Raji (cell line): ENCODE measurements around the gene MAN2B1.

Experiments used
- POLR2A ChIP-seq: IDR thresholded peaks from 2 replicates; pipeline ENCODE4 v1.6.1; 2011; ENCODE audit warnings: low read depth, low read length, control low read depth; ENCODE audit not compliant: insufficient read depth

Gene MAN2B1

GRCh38 chr19:12646551-12646950 lies 20.0 kb downstream of the MAN2B1 start:
- no peak for TF ChIP-seq POLR2A

DNA sequence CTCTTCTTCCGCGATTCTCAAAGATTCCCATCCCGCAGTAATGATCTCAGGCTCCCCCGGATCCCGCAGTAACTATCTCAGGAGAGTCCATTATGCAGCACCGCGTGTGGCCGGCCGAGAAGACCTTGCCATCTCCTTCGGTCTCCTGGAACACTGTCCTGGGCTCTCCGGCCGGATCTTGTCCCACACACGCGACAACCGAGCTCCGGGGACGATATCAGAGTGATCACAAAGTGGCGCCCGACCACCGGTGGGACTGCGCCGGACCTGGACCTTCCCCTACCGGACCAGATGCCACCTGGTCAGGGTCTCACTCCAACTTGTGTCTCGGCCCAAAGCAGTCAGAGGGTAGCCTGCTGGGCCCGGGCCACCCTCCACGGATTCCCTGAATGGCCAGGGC lies 24.0 kb downstream of the MAN2B1 start:
- TF ChIP-seq POLR2A, result no peak

DNA sequence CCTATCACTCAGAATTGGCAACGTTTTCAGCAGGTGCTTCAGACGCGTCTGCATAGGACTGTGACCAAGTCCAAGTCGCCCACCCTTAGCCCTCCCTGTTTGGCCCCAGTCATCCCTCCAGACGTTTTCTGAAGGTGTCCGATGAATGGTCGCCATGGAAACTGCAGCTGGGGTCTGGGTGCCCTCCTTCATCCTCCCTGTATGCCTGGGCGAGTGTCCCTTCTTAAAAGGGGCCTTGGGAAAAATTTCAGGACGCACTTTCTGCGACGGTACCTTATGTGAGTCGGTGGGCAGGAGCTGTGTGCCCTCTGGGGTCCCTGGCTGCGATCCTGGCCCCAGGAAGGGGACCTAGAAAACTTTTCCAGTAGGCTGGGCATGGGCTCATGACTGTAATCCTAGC lies 25.1 kb downstream of the MAN2B1 start:
- TF ChIP-seq POLR2A, result no peak

GRCh38 chr19:12639901-12640613 lies 26.5 kb downstream of the MAN2B1 start:
- no peak for TF ChIP-seq POLR2A

DNA sequence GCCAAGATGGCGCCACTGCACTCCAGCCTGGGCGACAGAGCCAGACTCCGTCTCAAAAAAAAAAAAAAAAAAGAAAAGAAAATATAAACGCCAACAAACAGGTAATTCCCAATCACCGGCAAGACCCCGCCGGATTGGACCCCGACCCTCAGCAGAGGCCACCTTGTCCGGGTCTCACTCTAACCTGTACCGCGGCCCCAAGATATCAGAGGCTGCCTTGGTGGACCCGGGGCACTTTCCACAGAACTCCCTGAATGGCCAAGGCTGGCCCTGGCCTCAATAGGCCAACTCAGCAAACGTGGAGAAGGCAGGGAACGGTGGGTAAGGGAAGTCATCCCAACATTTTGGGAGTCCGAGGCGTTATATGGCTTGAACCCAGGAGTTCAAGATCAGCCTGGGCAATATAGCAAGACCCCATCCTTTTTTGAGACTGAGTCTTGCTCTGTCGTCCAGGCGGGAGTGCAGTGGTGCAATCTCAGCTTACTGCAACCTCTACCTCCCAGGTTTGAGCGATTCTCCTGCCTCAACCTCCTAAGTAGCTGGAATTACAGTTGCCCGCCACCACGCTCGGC lies 27.8 kb downstream of the MAN2B1 start:
- no peak for TF ChIP-seq POLR2A

- TF ChIP-seq POLR2A, result no peak
Observed at GRCh38 chr19:12636631-12637030, 29.9 kb downstream of the MAN2B1 start.

GRCh38 chr19:12629215-12629614 lies 37.3 kb downstream of the MAN2B1 start:
- TF ChIP-seq POLR2A, result no peak

- no peak for TF ChIP-seq POLR2A
Observed at GRCh38 chr19:12628040-12629022, 38.2 kb downstream of the MAN2B1 start.

- no peak for TF ChIP-seq POLR2A
Observed at GRCh38 chr19:12626958-12627357, 39.6 kb downstream of the MAN2B1 start.

- TF ChIP-seq POLR2A, result no peak
Observed at GRCh38 chr19:12623361-12624031, 43.0 kb downstream of the MAN2B1 start.

- no peak for TF ChIP-seq POLR2A
Observed at GRCh38 chr19:12617646-12618045, 48.9 kb downstream of the MAN2B1 start.

GRCh38 chr19:12611361-12611699 lies 55.2 kb downstream of the MAN2B1 start:
- no peak for TF ChIP-seq POLR2A

GRCh38 chr19:12610540-12611360 lies 55.8 kb downstream of the MAN2B1 start, which contains the start of the genes ZNF490 and ZNF791:
TSS of gene ZNF490 (minus strand) at chr19:12610813. CDS start at chr19:12610680, 133 bp downstream.
TSS of gene ZNF791 (plus strand) at chr19:12610920. CDS start at chr19:12611080, 160 bp downstream.
- TF ChIP-seq POLR2A, result peak; percentile 94

DNA sequence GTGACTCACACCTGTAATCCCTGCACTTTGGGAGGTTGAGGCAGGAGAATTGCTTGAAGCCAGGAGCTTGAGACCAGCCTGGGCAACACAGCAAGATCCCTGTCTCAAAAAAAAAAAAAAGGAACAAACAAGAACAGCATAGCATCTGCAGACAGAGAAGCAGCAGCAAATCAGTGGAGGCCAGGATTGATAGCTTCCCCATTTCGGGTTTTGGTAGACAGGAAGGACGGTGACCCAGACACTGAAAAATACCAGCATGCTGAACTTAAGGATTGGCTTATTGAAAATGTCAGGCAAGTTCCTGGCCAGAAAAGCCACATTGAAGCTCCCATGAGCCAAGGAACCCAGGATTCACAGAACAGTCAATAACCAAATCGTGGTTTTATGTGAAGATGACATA lies 58.9 kb downstream of the MAN2B1 start:
- no peak for TF ChIP-seq POLR2A
